HG03103 (cell line): ENCODE measurements around the gene CDK11B.
A peak's percentile ranks its signal among the peaks of the same experiment; 100 is the strongest.

Source experiments
- ATAC-seq: cut with Tn5 transposase; IDR thresholded peaks from one replicate; pipeline ENCODE4 v1.9.1; 2021; ENCODE audit warnings: low read depth; ENCODE audit not compliant: unreplicated experiment

The CDK11B gene

DNA sequence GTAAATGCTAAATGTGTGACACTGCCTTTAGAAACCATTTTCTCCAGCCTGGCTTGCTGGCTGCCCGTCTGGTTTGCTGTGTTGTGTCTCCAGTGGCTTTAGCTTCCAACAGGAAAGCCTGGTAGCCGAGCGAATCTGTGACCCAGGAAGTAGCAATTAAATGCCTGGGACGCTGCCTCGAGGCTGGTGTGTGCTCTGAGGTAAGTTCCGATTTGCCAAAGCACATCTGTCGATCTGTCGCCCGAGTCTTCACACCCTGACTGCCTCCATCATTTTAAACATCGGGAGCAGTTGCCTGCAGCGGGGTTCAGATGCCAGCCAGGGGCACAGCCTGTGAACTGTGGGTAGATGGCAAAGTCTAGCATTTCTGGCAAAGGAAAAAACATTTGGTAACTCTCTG, 41.3 kb downstream of the CDK11B start:
- ATAC-seq: no peak

DNA sequence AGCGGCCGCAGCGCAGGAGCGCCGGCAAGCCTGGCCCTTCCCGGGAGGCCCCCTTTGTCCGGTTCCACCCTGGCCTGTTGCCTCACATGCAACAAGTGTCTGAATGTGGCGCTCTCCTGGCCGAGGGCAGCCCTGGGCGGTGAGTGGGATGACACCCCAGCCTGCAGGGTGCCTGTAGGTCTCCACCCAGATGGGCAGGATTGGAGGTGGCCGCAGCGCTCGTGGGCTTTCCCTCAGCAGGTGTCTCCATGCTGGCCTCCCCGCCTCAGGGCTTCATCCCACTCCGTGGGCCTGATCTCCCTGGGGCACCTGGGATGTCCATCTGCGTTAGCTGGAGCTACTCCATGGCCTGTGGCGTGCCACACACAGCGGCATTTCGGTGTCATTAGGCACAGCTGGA, 42.0 kb downstream of the CDK11B start:
- ATAC-seq: no peak

GRCh38 chr1:1616045-1616790, 42.6 kb downstream of the CDK11B start:
- ATAC-seq: peak; percentile 20

GRCh38 chr1:1615256-1616044, 43.4 kb downstream of the CDK11B start, which contains the start of gene MIB2:
TSS of gene MIB2 (plus strand) at chr1:1615500. CDS start at chr1:1623453, 7,953 bp downstream.
- ATAC-seq: peak; percentile 72

GRCh38 chr1:1614954-1615255, 43.9 kb downstream of the CDK11B start:
- ATAC-seq: no peak

GRCh38 chr1:1614204-1614953, 44.4 kb downstream of the CDK11B start:
- no peak for ATAC-seq

DNA sequence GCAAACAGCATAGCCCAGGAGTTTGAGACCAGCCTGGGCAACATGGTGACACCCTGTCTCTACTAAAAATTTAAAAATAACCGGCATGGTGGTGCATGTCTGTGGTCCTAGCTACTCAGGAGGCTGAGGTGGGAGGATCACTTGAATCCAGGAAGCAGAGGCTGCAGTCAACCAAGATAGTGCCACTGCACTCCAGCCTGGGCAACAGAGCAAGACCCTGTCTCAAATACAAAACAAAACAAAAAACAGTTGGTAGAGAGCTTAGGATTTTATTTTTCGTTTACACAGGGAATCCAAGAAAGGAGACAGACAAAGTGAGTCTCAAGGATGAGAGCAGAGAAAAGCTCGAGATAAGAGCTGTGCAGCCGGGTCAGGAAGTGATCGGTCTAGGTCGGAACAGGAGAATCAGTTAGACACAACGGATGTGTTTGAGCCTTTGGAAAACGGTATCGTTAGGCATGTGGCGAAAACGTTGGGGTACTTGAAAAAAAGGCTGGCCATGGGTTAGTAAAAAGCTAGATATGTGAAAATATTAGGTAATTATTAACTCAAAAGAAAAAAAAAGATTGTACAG, 45.2 kb downstream of the CDK11B start:
- ATAC-seq: no peak

DNA sequence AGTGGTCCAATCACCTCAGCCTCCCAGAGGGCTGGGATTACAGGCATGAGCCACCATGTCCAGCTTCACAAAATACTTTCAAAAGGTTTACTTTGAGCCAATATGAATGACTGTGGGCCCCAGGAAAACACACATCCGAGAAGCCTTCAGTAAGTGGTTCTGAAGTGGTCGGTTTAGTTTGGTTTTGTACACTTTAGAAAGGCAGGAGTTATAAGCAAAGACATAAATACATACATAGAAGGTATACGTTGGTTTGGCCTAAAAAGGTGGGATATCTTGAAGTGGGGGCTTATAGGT, 46.8 kb downstream of the CDK11B start:
- ATAC-seq: no peak

GRCh38 chr1:1610796-1611195, 48.0 kb downstream of the CDK11B start:
- no peak for ATAC-seq

- no peak for ATAC-seq
Observed at GRCh38 chr1:1609822-1610485, 48.9 kb downstream of the CDK11B start.

GRCh38 chr1:1606232-1606631, 52.6 kb downstream of the CDK11B start:
- ATAC-seq: no peak

DNA sequence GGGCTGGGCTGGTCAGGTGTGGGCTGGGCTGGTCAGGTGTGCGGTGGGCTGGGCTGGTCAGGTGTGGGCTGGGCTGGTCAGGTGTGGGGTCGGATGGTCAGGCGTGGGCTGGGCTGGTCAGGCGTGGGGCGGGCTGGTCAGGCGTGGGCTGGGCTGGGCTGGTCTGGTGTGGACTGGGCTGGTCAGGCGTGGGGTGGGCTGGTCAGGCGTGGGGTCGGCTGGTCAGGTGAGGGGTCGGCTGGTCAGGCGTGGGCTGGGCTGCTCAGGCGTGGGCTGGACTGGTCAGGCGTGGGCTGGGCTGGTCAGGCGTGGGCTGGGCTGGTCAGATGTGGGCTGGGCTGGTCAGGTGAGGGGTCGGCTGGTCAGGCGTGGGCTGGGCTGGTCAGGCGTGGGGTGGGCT, 53.1 kb downstream of the CDK11B start:
- ATAC-seq: no peak

DNA sequence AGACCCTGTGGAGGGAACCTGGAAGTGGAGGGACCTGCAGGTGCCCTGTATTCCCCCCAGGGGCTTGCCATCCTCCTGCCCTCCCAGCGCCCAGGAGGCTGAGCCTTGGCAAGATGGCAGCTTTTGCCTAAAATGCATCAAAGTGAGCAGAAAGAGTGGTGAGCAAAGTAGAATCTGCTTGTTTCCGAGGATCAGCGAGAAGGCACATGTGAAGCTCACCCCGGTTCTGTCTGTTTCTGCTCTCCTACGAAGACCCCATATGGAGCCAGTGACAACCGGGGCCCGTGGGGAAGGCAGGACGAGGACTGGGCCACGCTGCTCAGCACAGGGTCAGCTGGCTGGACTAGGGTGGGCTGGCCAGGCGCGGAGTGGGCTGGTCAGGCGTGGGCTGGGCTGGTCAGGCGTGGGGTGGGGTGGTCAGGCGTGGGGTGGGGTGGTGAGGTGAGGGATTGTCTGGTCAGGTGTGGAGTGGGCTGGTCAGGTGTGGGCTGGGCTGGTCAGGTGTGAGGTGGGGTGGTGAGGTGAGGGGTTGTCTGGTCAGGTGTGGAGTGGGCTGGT, 53.7 kb downstream of the CDK11B start:
- ATAC-seq: no peak

DNA sequence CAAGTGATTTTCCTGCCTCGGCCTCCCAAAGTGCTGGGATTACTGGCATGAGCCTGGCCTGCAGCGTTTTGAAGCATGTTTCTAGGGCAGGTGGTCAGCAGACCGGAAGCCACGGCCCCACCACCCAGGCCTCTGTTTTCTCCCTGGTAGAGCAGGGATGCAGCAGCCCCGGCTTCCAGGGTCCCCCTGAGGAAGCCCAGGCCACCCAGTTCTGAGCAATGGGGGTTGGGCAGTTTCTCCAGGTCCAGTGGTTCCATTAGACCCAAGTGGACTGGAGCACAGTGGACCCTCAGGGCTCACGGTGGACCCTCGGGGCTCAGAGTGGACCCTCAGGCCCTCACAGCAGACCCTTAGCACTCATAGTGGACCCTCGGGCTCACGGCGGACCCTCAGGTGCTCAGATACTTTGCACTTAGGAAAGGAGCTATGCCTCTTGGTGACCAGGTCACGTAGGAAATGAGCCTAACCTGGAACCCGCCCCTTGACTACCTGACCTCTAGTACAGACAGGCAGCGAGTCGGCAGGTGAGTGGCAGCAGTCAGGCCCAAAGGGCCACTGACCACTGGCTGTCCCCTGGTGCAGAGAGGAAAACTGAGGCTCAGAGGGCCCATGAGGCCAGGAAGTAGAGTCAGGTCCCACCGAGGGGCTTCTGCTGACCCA, 54.3 kb downstream of the CDK11B start:
- ATAC-seq: no peak

DNA sequence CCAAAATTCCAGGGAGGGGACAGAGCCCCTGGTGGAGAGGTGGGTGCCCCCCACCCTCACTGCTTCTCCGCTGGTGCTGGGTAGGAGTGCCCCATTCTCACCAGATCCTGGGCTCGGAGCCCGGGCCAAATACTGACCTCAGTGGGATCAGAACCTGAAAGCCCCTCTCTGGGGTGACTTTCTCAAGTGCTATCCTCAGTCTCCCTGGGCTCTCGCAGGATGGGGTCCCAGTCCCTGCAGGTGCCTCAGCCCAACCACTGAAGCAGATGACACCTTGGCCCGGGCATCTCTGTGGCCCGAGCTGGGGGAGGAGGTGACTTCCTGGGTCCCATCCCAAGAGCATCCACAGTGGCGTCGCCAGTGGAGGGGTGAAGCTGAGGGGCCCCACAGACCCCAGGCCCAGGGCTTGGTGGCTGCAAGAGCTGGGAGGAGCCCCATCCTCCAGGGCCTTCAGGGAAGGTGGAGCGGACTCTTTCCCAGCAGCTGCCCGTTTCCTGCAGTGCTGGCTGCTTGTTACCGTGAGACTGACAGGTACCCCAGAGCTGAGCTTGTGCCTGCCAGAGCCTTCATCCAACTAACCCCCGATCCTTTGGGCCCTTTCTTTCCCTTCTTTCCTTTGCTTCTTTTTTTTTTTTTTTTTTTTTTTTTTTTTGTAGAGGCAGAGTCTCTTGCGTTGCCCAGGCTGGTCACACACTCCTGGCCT, 55.0 kb downstream of the CDK11B start:
- ATAC-seq: no peak

DNA sequence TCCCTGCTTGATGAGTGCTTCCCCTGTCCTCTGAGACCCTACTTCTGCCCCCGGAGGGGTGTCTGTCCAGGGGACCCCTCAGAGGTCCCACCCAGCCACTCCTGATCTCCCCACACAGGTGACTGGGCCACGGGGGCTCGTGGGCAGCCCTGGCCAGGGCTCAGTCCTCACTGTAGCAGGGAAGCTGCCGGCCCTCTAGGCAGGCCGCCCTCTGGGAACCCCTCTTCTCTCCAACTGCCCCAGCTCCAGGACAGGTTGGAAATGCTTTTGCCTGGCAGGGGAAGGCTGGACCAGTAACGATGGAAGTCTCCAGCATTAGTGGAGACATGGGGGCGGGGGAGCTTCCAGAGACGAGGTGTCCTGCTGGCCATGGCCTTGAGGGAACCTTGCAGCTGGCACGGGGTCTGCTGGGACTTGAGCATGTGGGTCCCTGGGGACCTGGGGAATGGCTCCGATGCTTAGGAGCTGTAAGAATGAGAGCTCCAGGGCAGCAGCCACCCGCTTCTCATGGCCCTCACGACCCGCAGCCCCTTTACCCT, 55.8 kb downstream of the CDK11B start:
- ATAC-seq: no peak

DNA sequence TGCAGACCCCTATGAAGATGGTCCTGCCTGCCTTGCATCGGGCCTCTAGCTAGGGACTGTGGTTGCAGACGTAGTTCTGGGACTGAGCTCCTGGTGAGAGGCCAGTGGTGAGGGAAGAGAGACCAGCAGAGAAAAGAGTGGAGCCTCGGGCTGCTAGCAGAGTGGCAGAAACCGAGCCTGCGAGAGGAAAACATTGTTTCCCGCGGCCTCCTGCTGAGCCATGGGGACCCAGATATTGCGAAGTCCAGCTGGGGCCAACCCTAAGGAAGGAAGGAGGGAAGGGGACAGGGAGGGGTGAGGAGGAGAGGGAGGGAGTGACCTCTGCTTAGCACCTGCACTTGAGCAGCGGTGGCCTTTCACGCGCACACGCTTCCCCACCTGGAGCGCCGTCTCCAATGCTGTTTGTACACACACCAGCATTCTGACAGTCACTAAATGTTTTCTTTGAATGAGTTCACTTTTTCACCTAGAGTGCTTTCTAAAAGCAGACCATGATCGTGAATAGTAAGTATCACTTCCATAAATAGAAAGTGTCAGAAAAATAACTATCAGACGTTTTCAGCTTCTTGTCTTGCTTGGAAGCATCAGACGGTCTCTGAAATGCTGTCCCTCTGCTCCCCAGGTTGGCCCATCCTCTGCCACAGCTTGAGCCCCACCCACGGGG, 56.4 kb downstream of the CDK11B start:
- no peak for ATAC-seq

- ATAC-seq: no peak
Observed at GRCh38 chr1:1601564-1602303, 57.1 kb downstream of the CDK11B start.
